ENCODE results near the gene SECTM1. TPM values are rescaled to one million over a fixed set of nuclear protein-coding genes. Genes with fewer than 3 reads are reported as not detected.

The SECTM1 gene
- total RNA-seq, 1 experiment from 2014 or later: 61.7 TPM

GRCh38 chr17:82328141-82328993, 5.2 kb downstream of the SECTM1 start:
- BruUV-seq (replicated peaks): no TSS peak
- Histone ChIP-seq H3K36me3 (ENCODE audit: low read depth, low read length) (no peaks in the 10 kb centered on the region), H3K27ac (ENCODE audit: low read length) (no peak overlapping the region), H3F3A (ENCODE audit: low read length, unreplicated experiment) (no peaks in the 10 kb centered on the region), H3K27me3 (ENCODE audit: low read length) (no peaks in the 10 kb centered on the region), H3K9me3 (ENCODE audit: low read length) (no peaks in the 10 kb centered on the region), H2AFZ (ENCODE audit: low read length) (no peak overlapping the region), H3K79me2 (ENCODE audit: low read length) (peaks cover 12% of the 10 kb centered on the region), H3K9ac (ENCODE audit: low read length) (no peak overlapping the region), H3K4me1 (ENCODE audit: insufficient read depth, low read length) (peaks cover 25% of the 10 kb centered on the region), H4K20me1 (ENCODE audit: low read length) (no peaks in the 10 kb centered on the region), H3K9me2 (replicated peaks; ENCODE audit: low read length) (no peaks in the 10 kb centered on the region), H3K4me3 (ENCODE audit: low read length) (no peak overlapping the region), H3K4me2 (ENCODE audit: low read length) (no peak overlapping the region)
- ATAC-seq (no peak), DNase-seq (no peak)
- ChIA-PET CTCF (no interaction called here), POLR2A (ENCODE audit: unreplicated experiment) (no interaction called here)
- intact Hi-C loops (cut with micrococcal nuclease): no loop called here
- no peak for TF ChIP-seq CTCF (conservative IDR thresholded peaks at IDR 0.05; ENCODE audit: low read depth, low read length)
- no peak for TF ChIP-seq EZH2 (IDR thresholded peaks at IDR 0.05; ENCODE audit: low read length, unreplicated experiment)
- TF ChIP-seq EZH2phosphoT487 (IDR thresholded peaks at IDR 0.05; ENCODE audit: borderline replicate concordance, low read length): no peak

- intact Hi-C loops (cut with micrococcal nuclease): no loop called here
- ChIA-PET POLR2A (ENCODE audit: unreplicated experiment) (no interaction called here), CTCF (no interaction called here)
- Histone ChIP-seq H3K79me2 (ENCODE audit: low read length) (peaks cover 6% of the 10 kb centered on the region), H3F3A (ENCODE audit: low read length, unreplicated experiment) (no peaks in the 10 kb centered on the region), H4K20me1 (ENCODE audit: low read length) (no peaks in the 10 kb centered on the region), H3K9ac (ENCODE audit: low read length) (no peak overlapping the region), H3K9me2 (replicated peaks; ENCODE audit: low read length) (no peaks in the 10 kb centered on the region), H3K4me1 (ENCODE audit: insufficient read depth, low read length) (peaks cover 25% of the 10 kb centered on the region), H3K27ac (ENCODE audit: low read length) (no peak overlapping the region), H3K4me2 (ENCODE audit: low read length) (no peak overlapping the region), H3K4me3 (ENCODE audit: low read length) (no peak overlapping the region), H3K9me3 (ENCODE audit: low read length) (no peaks in the 10 kb centered on the region), H3K36me3 (ENCODE audit: low read depth, low read length) (no peaks in the 10 kb centered on the region), H2AFZ (ENCODE audit: low read length) (no peak overlapping the region), H3K27me3 (ENCODE audit: low read length) (no peaks in the 10 kb centered on the region)
- DNase-seq (no peak), ATAC-seq (no peak)
- TF ChIP-seq CTCF (conservative IDR thresholded peaks at IDR 0.05; ENCODE audit: low read depth, low read length) (no peak), EZH2 (IDR thresholded peaks at IDR 0.05; ENCODE audit: low read length, unreplicated experiment) (no peak), EZH2phosphoT487 (IDR thresholded peaks at IDR 0.05; ENCODE audit: borderline replicate concordance, low read length) (no peak)
- BruUV-seq (replicated peaks): no TSS peak
Measured at GRCh38 chr17:82327757-82328140, 5.8 kb downstream of the SECTM1 start.

- no peak overlapping the region for H3K4me3 ChIP-seq (ENCODE audit: low read length)
- ChIA-PET POLR2A (ENCODE audit: unreplicated experiment) (no interaction called here), CTCF (no interaction called here)
- intact Hi-C loops (cut with micrococcal nuclease): no loop called here
- H3K4me2 ChIP-seq (ENCODE audit: low read length): no peak overlapping the region
- H3K27ac ChIP-seq (ENCODE audit: low read length): no peak overlapping the region
- ATAC-seq: no peak
- H3K36me3 ChIP-seq (ENCODE audit: low read depth, low read length): no peaks in the 10 kb centered on the region
- no peak for DNase-seq
- H3K9ac ChIP-seq (ENCODE audit: low read length): no peak overlapping the region
- no peaks in the 10 kb centered on the region for H3K9me3 ChIP-seq (ENCODE audit: low read length)
- H3K27me3 ChIP-seq (ENCODE audit: low read length): no peaks in the 10 kb centered on the region
- TF ChIP-seq EZH2 (IDR thresholded peaks at IDR 0.05; ENCODE audit: low read length, unreplicated experiment) (no peak), EZH2phosphoT487 (IDR thresholded peaks at IDR 0.05; ENCODE audit: borderline replicate concordance, low read length) (no peak), CTCF (conservative IDR thresholded peaks at IDR 0.05; ENCODE audit: low read depth, low read length) (no peak)
- H3K79me2 ChIP-seq (ENCODE audit: low read length): peaks cover 1% of the 10 kb centered on the region
- H3K9me2 ChIP-seq (replicated peaks; ENCODE audit: low read length): no peaks in the 10 kb centered on the region
- H3F3A ChIP-seq (ENCODE audit: low read length, unreplicated experiment): no peaks in the 10 kb centered on the region
- no TSS peak for BruUV-seq (replicated peaks)
- no peaks in the 10 kb centered on the region for H4K20me1 ChIP-seq (ENCODE audit: low read length)
- H2AFZ ChIP-seq (ENCODE audit: low read length): no peak overlapping the region
- peaks cover 21% of the 10 kb centered on the region for H3K4me1 ChIP-seq (ENCODE audit: insufficient read depth, low read length)
Measured at GRCh38 chr17:82327289-82327688, 6.3 kb downstream of the SECTM1 start.

All from PC-3 (cell line).